ENCODE measurements around the gene SMYD5.

SMYD5 gene

DNA sequence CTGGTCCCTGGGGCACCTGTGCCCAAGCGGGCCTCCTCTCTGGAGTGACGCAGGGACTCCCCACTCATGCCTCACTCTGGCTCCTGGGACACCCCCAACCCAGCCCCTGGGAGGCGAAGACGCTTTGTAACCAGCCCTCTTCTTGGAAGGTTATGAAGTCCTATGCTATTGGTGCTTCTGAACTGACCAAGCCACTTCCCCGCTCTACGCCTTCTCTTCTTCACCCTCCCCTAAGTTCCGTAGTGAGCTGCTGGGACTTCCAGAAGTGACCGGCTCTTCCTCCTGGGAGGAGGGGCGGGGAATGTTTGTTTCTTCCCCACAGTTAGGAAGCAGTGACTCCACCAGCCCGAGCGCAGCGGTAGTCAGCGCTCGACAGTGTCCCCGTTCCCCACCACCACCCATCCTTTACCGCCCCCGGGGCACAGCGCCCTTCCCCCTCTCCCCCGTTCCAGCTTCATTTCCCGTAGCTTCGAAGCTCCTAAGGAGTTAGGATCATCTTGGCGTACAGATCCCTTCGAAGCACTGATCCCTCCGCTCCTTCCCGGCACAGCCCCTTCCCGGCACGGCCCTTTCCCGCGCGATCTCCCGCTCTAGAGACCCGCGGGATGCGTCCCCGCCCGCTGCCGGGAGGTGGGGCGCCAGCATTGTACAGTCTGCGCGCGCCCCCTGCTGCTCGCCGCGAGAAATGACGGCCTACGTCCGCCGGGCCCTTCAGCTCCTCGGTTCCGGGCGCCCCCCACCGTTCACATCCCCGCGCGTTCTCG is 37.0 kb upstream of the SMYD5 start (continued):
- peak; percentile 29; the same call in 1 of the 2 replicates for TF ChIP-seq ZNF777 (tag by site-specific recombination; IDR thresholded peaks at IDR 0.05; ENCODE audit: borderline replicate concordance)
- no peak for TF ChIP-seq YY2 (tag by site-specific recombination; IDR thresholded peaks at IDR 0.05)
- TF ChIP-seq ZNF558 (tag by site-specific recombination; IDR thresholded peaks at IDR 0.05): no peak
- TF ChIP-seq ZBTB20 (tag by site-specific recombination; IDR thresholded peaks at IDR 0.05): peak; percentile 43; the same call in 1 of the 2 replicates
- TF ChIP-seq ZNF664 (tag by site-specific recombination; IDR thresholded peaks at IDR 0.05): no peak
- no peak for TF ChIP-seq ZNF585B (tag by site-specific recombination; IDR thresholded peaks at IDR 0.05)
- no peak for TF ChIP-seq ZNF785 (tag by site-specific recombination; IDR thresholded peaks at IDR 0.05)
- no peak for TF ChIP-seq FEZF1 (tag by site-specific recombination; IDR thresholded peaks at IDR 0.05)
- TF ChIP-seq, protein P1, sequence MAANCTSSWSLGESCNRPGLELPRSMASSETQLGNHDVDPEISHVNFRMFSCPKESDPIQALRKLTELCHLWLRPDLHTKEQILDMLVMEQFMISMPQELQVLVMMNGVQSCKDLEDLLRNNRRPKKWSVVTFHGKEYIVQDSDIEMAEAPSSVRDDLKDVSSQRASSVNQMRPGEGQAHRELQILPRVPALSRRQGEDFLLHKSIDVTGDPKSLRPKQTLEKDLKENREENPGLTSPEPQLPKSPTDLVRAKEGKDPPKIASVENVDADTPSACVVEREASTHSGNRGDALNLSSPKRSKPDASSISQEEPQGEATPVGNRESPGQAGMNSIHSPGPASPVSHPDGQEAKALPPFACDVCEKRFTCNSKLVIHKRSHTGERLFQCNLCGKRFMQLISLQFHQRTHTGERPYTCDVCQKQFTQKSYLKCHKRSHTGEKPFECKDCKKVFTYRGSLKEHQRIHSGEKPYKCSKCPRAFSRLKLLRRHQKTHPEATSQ (tag by site-specific recombination; IDR thresholded peaks at IDR 0.05): no peak
- 0 out of 2 replicates have a peak, but pooled peaks have one; percentile 33 for TF ChIP-seq ZNF121 (tag by site-specific recombination; IDR thresholded peaks at IDR 0.05)
- no peak for TF ChIP-seq ZNF776 (tag by site-specific recombination; IDR thresholded peaks at IDR 0.05; ENCODE audit: borderline replicate concordance)
- no peak for TF ChIP-seq ZNF112 (tag by site-specific recombination; IDR thresholded peaks at IDR 0.05)
- TF ChIP-seq ZNF658 (tag by site-specific recombination; IDR thresholded peaks at IDR 0.05): no peak
- TF ChIP-seq, protein P2, sequence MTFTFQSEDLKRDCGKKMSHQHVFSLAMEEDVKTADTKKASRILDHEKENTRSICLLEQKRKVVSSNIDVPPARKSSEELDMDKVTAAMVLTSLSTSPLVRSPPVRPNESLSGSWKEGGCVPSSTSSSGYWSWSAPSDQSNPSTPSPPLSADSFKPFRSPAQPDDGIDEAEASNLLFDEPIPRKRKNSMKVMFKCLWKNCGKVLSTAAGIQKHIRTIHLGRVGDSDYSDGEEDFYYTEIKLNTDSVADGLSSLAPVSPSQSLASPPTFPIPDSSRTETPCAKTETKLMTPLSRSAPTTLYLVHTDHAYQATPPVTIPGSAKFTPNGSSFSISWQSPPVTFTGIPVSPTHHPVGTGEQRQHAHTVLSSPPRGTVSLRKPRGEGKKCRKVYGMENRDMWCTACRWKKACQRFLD (tag by site-specific recombination; IDR thresholded peaks at IDR 0.05): no peak
- TF ChIP-seq, protein P3, sequence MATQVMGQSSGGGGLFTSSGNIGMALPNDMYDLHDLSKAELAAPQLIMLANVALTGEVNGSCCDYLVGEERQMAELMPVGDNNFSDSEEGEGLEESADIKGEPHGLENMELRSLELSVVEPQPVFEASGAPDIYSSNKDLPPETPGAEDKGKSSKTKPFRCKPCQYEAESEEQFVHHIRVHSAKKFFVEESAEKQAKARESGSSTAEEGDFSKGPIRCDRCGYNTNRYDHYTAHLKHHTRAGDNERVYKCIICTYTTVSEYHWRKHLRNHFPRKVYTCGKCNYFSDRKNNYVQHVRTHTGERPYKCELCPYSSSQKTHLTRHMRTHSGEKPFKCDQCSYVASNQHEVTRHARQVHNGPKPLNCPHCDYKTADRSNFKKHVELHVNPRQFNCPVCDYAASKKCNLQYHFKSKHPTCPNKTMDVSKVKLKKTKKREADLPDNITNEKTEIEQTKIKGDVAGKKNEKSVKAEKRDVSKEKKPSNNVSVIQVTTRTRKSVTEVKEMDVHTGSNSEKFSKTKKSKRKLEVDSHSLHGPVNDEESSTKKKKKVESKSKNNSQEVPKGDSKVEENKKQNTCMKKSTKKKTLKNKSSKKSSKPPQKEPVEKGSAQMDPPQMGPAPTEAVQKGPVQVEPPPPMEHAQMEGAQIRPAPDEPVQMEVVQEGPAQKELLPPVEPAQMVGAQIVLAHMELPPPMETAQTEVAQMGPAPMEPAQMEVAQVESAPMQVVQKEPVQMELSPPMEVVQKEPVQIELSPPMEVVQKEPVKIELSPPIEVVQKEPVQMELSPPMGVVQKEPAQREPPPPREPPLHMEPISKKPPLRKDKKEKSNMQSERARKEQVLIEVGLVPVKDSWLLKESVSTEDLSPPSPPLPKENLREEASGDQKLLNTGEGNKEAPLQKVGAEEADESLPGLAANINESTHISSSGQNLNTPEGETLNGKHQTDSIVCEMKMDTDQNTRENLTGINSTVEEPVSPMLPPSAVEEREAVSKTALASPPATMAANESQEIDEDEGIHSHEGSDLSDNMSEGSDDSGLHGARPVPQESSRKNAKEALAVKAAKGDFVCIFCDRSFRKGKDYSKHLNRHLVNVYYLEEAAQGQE (tag by site-specific recombination; IDR thresholded peaks at IDR 0.05): no peak
- TF ChIP-seq KLF1 (tag by site-specific recombination; IDR thresholded peaks at IDR 0.05): peak; percentile 66

DNA sequence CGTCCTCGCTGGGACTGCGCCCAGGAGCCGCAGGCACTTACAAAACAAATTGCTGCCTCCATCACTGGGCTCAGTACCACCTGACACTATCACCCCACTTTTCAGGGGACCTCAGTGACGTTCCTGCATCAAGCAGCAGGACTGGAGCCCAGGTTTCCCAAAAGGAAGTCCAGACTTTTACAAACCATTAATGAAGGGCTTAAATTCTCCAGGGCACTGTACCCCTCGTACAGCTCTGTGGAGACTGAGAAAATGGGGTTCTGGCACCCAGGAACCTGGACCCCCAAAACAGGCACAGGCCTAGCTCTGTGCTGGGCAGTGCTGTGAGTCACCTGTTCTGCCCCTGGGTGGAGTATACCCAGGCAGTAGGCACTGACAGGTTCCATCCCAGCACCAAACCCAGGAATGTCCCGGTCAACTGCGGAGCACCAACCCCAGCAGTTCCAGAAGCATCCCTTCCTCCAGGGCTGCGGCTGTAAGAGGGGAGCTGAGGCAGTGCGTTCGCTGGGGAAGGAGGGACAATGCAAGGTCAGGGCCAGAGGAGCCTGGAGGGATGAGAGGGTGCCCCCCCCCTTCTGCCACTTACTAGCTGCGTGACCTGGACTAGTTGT is 36.3 kb upstream of the SMYD5 start:
- CTCF ChIA-PET: interaction anchor here (0.6 to 7.4 kb wide), 52 partner anchors 8 to 1637 kb away, joined by 3 to 75 read pairs (median 4); partner anchors contain the start of gene SPR
- Histone ChIP-seq H3K4me3 (ENCODE audit: low read depth, low read length) (no peak overlapping the region), H3K27ac (ENCODE audit: extremely low read depth, low read depth, low read length) (no peak overlapping the region), H3K36me3 (ENCODE audit: control insufficient read depth in 2 of 2, insufficient read depth in 1 of 2, low read length in 2 of 2) (no peaks in the 10 kb centered on the region), H3K4me1 (ENCODE audit: control insufficient read depth, insufficient read depth, low read length) (peaks cover 3% of the 10 kb centered on the region; the same call in 1 of the 2 replicates), H3K9me3 (ENCODE audit: control insufficient read depth, insufficient read depth, low read depth, low read length) (no peaks in the 10 kb centered on the region)
- POLR2A ChIA-PET: interaction anchor here (0.6 to 1.4 kb wide), 7 partner anchors 21 to 285 kb away, joined by 3 to 6 read pairs (median 4); partner anchors contain the start of gene CCT7
- TF ChIP-seq ZNF561 (tag by site-specific recombination; IDR thresholded peaks at IDR 0.05; ENCODE audit: borderline replicate concordance) (0 out of 2 replicates have a peak, but pooled peaks have one; percentile 1), ZNF623 (tag by site-specific recombination; IDR thresholded peaks at IDR 0.05) (no peak), ZNF654 (tag by site-specific recombination; IDR thresholded peaks at IDR 0.05; ENCODE audit: low read depth) (no peak), YY2 (tag by site-specific recombination; IDR thresholded peaks at IDR 0.05) (no peak), PRDM1 (tag by site-specific recombination; IDR thresholded peaks at IDR 0.05) (no peak), ZNF23 (tag by site-specific recombination; IDR thresholded peaks at IDR 0.05; ENCODE audit: borderline replicate concordance) (no peak), ZNF10 (tag by site-specific recombination; IDR thresholded peaks at IDR 0.05) (no peak), GLIS2 (tag by site-specific recombination; IDR thresholded peaks at IDR 0.05) (no peak), ZNF157 (tag by site-specific recombination; IDR thresholded peaks at IDR 0.05) (no peak), ZIC2 (tag by site-specific recombination; IDR thresholded peaks at IDR 0.05) (0 out of 2 replicates have a peak, but pooled peaks have one; percentile 4), KLF8 (tag by site-specific recombination; IDR thresholded peaks at IDR 0.05) (no peak)
- TF ChIP-seq, protein P4, sequence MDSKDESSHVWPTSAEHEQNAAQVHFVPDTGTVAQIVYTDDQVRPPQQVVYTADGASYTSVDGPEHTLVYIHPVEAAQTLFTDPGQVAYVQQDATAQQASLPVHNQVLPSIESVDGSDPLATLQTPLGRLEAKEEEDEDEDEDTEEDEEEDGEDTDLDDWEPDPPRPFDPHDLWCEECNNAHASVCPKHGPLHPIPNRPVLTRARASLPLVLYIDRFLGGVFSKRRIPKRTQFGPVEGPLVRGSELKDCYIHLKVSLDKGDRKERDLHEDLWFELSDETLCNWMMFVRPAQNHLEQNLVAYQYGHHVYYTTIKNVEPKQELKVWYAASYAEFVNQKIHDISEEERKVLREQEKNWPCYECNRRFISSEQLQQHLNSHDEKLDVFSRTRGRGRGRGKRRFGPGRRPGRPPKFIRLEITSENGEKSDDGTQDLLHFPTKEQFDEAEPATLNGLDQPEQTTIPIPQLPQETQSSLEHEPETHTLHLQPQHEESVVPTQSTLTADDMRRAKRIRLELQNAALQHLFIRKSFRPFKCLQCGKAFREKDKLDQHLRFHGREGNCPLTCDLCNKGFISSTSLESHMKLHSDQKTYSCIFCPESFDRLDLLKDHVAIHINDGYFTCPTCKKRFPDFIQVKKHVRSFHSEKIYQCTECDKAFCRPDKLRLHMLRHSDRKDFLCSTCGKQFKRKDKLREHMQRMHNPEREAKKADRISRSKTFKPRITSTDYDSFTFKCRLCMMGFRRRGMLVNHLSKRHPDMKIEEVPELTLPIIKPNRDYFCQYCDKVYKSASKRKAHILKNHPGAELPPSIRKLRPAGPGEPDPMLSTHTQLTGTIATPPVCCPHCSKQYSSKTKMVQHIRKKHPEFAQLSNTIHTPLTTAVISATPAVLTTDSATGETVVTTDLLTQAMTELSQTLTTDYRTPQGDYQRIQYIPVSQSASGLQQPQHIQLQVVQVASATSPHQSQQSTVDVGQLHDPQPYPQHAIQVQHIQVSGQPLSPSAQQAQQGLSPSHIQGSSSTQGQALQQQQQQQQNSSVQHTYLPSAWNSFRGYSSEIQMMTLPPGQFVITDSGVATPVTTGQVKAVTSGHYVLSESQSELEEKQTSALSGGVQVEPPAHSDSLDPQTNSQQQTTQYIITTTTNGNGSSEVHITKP (tag by site-specific recombination; IDR thresholded peaks at IDR 0.05): no peak
